Femur (tissue), 1 donor: ENCODE data around the gene NNAT.
"Not testable (repeated sequence)": the region's sequence is repeated elsewhere in the genome, so short reads cannot be mapped to it uniquely, and the experiment has no call there.

Experiments used
- DNase-seq: peaks from one replicate; pipeline ENCODE4 v3.0.0-alpha.2; 2017

The NNAT gene

GRCh38 chr20:37521061-37521771 lies at the start of gene NNAT:
NNAT (plus strand) TSS chr20:37521250; CDS start chr20:37521332, 82 bp downstream.
- peak; percentile 56 for DNase-seq

GRCh38 chr20:37471741-37472235 lies 49.3 kb upstream of the NNAT start:
- DNase-seq = no peak

- DNase-seq = not testable (repeated sequence)
These were observed 48.6 kb upstream of the NNAT start for GRCh38 chr20:37472435-37472834.

- no peak for DNase-seq
These were observed 47.6 kb upstream of the NNAT start for GRCh38 chr20:37473249-37474000.

GRCh38 chr20:37474386-37474785 lies 46.7 kb upstream of the NNAT start:
- DNase-seq = no peak

- DNase-seq = no peak
These were observed 45.8 kb upstream of the NNAT start for GRCh38 chr20:37475252-37475651.

GRCh38 chr20:37477041-37477440 lies 44.0 kb upstream of the NNAT start:
- no peak for DNase-seq

- no peak for DNase-seq
These were observed 41.8 kb upstream of the NNAT start for GRCh38 chr20:37479266-37479665.

GRCh38 chr20:37479925-37480691 lies 40.9 kb upstream of the NNAT start:
- DNase-seq = no peak

GRCh38 chr20:37480919-37481318 lies 40.1 kb upstream of the NNAT start:
- no peak for DNase-seq

- DNase-seq = no peak
These were observed 39.4 kb upstream of the NNAT start for GRCh38 chr20:37481610-37482009.

GRCh38 chr20:37484331-37484730 lies 36.7 kb upstream of the NNAT start:
- DNase-seq = no peak

GRCh38 chr20:37486209-37486608 lies 34.8 kb upstream of the NNAT start:
- DNase-seq = not testable (repeated sequence)

- no peak for DNase-seq
These were observed 30.2 kb upstream of the NNAT start for GRCh38 chr20:37490663-37491350.

GRCh38 chr20:37492096-37492625 lies 28.9 kb upstream of the NNAT start:
- no peak for DNase-seq

GRCh38 chr20:37492945-37493344 lies 28.1 kb upstream of the NNAT start:
- no peak for DNase-seq

GRCh38 chr20:37494301-37494700 lies 26.7 kb upstream of the NNAT start:
- no peak for DNase-seq

GRCh38 chr20:37494796-37495195 lies 26.3 kb upstream of the NNAT start:
- DNase-seq = no peak

- DNase-seq = no peak
These were observed 22.9 kb upstream of the NNAT start for GRCh38 chr20:37498066-37498665.

GRCh38 chr20:37500311-37500710 lies 20.7 kb upstream of the NNAT start:
- DNase-seq = no peak

- no peak for DNase-seq
These were observed 19.1 kb upstream of the NNAT start for GRCh38 chr20:37501940-37502339.

- no peak for DNase-seq
These were observed 18.4 kb upstream of the NNAT start for GRCh38 chr20:37502654-37503053.
